ENCODE data around the gene MYO10.

MYO10 gene

GRCh38 chr5:16916262-16916878 is 19.7 kb downstream of the MYO10 start:
- DNase-seq, result no peak

- DNase-seq, result no peak
Observed at GRCh38 chr5:16914584-16914983, 21.5 kb downstream of the MYO10 start.

GRCh38 chr5:16914108-16914435 is 22.0 kb downstream of the MYO10 start:
- no peak for DNase-seq

- no peak for DNase-seq
Observed at GRCh38 chr5:16913187-16914107, 22.6 kb downstream of the MYO10 start.

GRCh38 chr5:16912080-16912479 is 24.0 kb downstream of the MYO10 start:
- no peak for DNase-seq

- peak in 1 of 3 experiments; percentile 54 for DNase-seq
Observed at GRCh38 chr5:16909464-16909863, 26.6 kb downstream of the MYO10 start.

DNA sequence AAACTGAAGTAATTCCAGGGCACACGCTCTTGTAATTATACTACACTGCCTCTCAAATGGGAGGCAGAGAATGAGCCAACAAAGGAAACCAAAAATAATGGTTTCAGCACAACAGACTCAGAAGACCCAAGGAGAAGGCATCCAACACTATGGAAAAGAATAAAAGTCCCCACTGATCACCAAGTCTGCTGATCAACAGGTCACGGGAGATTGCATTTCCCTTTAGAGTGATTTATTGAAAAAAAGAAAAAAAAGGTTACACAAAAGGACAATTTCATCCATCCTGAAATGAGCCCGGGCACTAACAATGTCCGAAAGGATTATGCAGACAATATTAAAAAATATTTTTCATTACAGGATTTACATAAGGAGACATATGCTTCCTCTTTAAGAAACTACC is 28.8 kb downstream of the MYO10 start:
- no peak for DNase-seq

GRCh38 chr5:16906255-16906654 is 29.8 kb downstream of the MYO10 start:
- DNase-seq, result no peak

GRCh38 chr5:16903480-16904300 is 32.4 kb downstream of the MYO10 start:
- DNase-seq, result no peak

DNA sequence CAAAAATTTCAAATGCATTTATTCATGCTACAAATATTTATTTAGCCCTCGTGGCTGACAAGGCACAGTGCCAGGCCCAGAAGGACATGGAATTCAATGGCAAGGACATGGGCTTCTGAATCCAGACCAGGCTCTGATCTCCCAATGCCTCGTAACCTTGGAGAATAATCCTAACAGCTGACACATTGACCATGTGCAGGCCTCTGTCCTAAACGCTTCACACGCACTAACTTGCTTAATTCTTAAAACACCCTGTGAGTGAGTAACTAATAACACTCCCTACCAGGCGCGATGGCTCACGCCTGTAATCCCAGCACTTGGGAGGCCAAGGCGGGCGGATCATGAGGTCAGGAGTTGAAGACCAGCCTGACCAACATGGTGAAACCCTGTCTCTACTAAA is 33.2 kb downstream of the MYO10 start:
- DNase-seq, result no peak

DNA sequence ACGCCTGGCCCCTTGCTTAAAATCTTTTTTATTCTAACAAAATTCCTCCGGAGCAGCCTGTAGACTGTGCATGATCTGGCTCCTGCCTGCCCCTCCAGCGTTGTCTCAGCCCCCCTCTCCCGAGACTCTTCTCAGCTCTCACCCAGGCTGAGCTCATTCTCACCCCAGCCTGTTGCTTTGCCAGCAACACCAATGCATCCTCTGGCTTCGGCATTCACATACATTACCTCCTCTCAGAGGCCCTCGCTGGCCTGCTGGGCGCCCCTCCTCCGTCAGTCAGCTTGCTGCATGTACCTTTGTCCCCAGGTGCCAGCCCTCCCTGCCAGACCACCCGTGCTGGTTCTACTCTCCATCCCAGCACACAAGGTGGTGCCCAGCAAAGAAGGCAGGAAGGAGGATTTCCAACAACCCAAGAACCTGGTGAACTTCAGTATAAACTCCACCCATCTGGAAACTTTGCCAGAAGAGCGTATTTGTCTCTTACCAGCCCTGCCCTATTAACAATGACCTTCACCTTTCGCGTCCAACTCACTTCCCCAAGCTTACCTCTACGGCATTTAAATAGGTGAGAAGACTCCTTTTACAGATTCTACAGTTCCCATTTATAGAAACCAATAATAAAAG is 35.0 kb downstream of the MYO10 start:
- no peak for DNase-seq

DNA sequence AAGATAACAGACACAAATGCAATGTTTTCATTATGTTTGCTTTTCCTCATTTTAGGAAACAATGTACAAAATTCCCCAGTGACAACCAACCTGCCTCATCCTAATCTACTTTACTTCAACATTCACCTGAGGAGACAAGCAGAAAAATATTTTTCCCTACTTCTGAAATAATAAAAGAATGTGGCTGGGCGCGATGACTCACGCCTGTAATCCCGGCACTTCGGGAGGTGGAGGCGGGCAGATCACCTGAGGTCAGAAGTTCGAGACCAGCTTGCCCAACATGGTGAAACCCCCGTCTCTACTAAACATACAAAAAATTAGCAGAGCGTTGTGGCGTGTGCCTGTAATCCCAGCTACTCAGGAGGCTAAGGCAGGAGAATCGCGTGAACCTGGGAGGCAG is 36.9 kb downstream of the MYO10 start:
- no peak for DNase-seq

GRCh38 chr5:16897800-16898199 is 38.3 kb downstream of the MYO10 start:
- peak; percentile 29 to 54 (median 40) for DNase-seq

DNA sequence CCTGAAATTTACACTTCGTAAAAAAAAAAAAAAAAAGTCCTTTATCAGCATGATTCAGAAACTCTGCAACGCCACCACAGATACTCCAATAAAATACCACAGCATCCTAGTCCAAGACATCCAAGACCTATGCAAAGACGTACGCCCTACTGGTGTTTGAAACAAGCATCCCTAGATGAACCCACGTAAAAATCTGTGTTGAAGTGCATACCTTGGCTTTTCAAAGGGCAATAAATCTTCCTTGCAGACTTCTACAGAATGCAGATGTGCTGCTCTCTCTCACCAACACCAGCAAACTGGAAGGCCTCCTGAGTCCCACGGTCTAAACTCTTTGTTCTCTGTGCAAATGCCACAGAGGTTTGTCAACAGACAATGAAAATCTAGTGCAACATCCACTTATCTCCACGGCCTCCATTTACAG is 38.8 kb downstream of the MYO10 start:
- peak in 2 of 3 experiments; percentile 54 to 70 for DNase-seq

DNA sequence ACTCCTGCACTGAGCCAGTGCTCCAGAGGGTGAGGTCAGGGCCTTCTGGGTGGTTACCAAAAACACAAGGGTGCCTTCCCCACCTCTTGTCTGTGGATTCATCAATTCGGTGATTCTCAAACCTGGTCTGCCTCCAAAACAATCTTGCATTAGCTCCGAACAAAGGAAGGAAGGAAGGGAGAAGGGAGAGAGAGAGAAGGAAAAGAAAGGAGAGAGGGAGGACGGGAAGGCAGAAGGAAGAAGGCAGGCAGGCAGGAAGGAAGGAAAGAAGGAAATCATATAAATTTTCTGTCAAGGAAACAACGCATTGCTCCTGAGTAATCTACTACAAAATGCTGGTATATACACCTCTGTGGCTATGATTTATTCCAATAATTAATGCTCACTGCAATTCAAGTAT is 39.3 kb downstream of the MYO10 start:
- DNase-seq, result no peak

DNA sequence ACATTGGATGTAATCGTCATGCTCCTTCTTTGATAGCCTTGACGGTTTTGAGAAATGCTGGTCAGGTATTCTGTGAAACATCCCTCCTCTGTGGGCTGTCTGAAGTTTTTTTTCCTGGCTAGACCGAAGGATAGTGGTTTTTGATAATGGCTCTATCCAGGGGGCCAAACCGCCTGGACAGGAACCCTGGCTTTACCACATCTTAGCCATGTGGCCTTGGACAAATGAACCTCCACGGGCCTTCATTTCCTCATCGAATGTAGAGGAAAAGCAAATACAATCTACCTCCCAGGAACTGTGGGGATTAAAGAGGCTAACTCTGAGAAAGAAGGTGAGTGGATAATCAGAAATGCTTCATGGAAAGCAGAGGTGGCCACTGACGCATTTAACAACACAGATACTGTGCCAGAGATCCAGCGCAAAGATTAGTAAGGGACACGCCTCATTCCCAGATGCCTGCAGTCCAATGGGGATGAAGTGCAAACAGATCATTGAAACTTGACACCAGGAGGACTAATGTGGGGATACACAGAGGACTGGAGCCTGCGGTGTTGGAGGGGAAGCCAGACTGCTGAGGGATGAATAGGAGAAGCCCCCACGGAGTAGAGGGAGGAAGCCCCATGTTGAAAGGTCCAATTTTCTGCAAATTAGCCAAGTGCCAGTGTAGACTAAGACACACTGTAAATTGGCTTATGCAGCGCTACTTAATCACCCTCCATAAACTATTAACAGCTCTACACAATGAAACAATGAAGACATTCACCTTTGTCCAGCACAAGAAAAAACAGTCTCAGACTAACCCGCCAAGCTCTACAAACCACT is 41.6 kb downstream of the MYO10 start:
- peak; percentile 16 to 78 (median 56) for DNase-seq

DNA sequence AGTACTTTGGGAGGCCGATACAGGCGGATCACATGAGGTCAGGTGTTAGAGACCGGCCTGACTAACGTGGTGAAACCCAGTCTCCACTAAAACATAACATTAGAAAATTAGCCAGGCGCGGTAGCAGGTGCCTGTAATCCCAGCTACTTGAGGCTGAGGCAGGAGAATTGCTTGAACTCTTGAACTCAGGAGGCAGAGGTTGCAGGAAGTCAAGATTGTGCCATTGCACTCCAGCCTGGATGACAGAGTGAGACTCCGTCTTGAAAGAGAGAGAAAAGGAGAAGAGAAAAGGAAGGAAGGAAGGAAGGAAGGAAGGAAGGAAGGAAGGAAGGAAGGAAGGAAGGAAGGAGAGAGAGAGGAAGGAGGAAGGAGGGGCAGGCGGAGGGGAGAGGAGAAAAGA is 45.1 kb downstream of the MYO10 start:
- no peak for DNase-seq

DNA sequence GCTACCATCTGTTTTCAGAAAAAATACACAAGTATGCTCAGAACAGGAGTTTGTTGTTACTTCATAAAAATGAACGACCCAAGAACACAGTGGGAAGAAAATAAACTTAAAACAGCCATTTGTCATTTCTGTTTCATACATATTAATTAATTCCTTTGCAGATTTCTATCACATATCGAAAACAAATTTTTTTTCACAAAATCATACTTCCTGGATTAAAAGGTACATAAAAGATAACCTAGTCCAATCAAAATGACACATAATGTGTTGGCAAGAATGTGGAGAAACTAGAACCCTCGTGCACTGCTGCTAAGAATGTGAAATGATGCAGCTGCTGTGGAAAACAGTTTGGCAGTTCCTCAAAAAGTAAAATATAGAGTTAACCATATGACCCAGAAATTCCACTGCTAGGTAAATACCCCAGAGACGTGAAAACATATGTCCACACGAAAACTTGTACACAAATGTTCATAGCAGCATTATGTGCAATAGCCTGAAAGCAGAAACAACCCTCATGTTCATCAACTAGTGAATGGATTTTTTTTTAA is 46.0 kb downstream of the MYO10 start:
- DNase-seq, result no peak

DNA sequence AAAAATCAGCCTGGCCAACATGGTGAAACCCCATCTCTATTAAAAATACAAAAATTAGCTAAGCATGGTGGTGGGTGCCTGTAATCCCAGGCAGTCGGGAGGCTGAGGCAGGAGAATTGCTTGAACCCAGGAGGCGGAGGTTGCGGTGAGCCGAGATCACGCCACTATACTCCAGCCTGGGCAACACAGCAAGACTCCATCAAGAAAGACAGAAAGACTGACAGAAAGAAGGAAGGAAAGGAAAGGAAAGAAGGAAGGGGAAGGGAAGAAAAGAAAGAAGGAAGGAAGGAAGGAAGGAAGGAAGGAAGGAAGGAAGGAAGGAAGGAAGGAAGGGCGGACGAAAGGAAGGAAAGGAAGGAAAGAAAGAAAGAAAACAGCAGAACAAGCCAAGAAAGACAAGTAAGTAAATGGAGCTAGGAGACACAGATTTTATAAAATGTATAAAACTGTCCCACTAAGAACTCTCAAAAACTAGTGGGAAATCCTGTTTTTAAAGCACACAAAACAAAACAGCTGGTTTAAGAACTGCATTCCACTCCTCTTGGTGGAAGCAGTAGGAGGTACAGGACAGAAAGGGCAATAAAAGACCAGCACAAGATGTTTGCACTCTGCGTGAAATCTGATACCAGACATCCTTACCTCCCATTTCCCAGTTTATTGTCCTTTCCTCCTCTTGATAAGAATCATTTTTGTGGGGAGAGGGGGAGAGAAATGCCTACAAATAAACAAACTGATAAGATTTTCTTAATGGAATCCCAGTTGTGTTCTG is 46.7 kb downstream of the MYO10 start:
- DNase-seq, result peak in 2 of 3 experiments; percentile 22 to 26

DNA sequence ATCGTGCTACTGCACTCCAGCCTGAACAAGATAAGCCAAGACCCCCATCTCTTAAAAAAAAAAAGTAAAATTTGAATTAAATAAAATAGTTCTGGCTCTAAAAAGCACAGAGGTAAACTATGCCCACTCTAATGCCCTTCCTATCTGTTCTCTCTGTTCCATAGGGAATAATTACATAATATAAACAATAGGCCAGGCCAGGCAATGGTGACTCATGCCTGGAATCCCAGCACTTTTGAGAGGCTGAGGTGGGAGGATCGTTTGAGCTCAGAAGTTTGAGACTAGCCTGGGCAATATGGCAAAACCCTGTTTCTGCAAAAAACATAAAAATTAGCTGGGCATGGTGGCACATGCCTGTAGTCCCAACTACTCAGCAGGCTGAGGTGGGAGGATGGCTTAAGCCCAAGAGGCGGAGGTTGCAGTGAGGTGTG is 47.4 kb downstream of the MYO10 start:
- no peak for DNase-seq

DNA sequence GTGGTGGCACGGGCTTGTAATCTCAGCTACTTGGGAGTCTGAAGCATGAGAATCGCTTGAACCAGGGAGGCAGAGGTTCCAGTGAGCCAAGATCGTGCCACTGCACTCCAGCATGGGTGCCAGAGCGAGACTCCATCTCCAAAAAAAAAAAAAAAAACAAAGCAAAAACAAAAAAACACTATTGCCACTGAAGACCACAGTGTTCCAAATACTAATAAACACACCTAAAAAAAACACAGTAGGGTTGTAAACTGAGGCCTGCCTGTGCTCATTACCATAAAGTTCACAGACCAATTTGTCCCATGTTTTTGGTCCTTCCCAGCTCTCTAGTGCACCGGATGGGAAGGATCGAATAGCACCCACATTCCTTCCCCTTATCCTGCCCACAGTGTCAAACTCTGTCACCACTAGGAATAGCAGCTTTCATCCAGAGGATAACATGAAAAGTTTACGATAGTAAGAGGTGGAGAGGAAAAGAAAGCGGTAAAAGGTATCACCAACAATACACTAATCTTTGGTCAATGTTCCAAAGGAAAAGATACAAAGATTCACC is 49.2 kb downstream of the MYO10 start:
- DNase-seq, result no peak
